ENCODE data around the gene GON4L. TPM values are rescaled to one million over a fixed set of nuclear protein-coding genes. Genes with fewer than 3 reads are reported as not detected.
"Not testable (repeated sequence)": the region's sequence is repeated elsewhere in the genome, so short reads cannot be mapped to it uniquely, and the experiment has no call there.

The GON4L gene
- polyA plus RNA-seq, 4 donors = 15.3 to 47.2 (median 22.0) TPM

GRCh38 chr1:155741908-155742307 is 115.1 kb downstream of the GON4L start:
- Histone ChIP-seq H3K36me3 (ENCODE audit: control insufficient read depth in 3 of 3, insufficient read depth in 2 of 3, low read depth in 1 of 3, low read length in 3 of 3) (peaks cover 5 to 7% (median 6%) of the 10 kb centered on the region in 3 donors), H3K27me3 (ENCODE audit: control insufficient read depth in 3 of 3, insufficient read depth in 3 of 3, low read length in 3 of 3) (no peaks in the 10 kb centered on the region), H3K9me3 (ENCODE audit: control insufficient read depth in 2 of 2, insufficient read depth in 1 of 2, low read depth in 1 of 2, low read length in 1 of 2) (no peaks in the 10 kb centered on the region), H3K27ac (ENCODE audit: low read depth in 1 of 3, low read length in 2 of 3) (no peak overlapping the region), H3K4me3 (ENCODE audit: low read depth in 1 of 3, low read length in 3 of 3) (no peak overlapping the region), H3K4me1 (ENCODE audit: control insufficient read depth in 3 of 3, insufficient read depth in 2 of 3, low read depth in 1 of 3, low read length in 2 of 3) (peaks cover 0 to 2% (median 0%) of the 10 kb centered on the region in 3 donors)
- FAIRE-seq (no peak), DNase-seq (no peak)
- WGBS, 3 donors = 89 to 91% (median 91%) methylated on average over 10 of the region's 10 CpGs

- Histone ChIP-seq H3K36me3 (ENCODE audit: control insufficient read depth in 3 of 3, insufficient read depth in 2 of 3, low read depth in 1 of 3, low read length in 3 of 3) (peaks cover 6 to 14% (median 9%) of the 10 kb centered on the region in 3 donors), H3K27ac (ENCODE audit: low read depth in 1 of 3, low read length in 2 of 3) (no peak overlapping the region), H3K27me3 (ENCODE audit: control insufficient read depth in 3 of 3, insufficient read depth in 3 of 3, low read length in 3 of 3) (no peaks in the 10 kb centered on the region), H3K4me1 (ENCODE audit: control insufficient read depth in 3 of 3, insufficient read depth in 2 of 3, low read depth in 1 of 3, low read length in 2 of 3) (peaks cover 0 to 2% (median 0%) of the 10 kb centered on the region in 3 donors), H3K9me3 (ENCODE audit: control insufficient read depth in 2 of 2, insufficient read depth in 1 of 2, low read depth in 1 of 2, low read length in 1 of 2) (no peaks in the 10 kb centered on the region), H3K4me3 (ENCODE audit: low read depth in 1 of 3, low read length in 3 of 3) (no peak overlapping the region)
- 89 to 90% (median 89%) methylated on average over 8 of the region's 8 CpGs for WGBS, 3 donors
- DNase-seq = no peak
- FAIRE-seq = no peak
Observed at GRCh38 chr1:155740995-155741394, 116.0 kb downstream of the GON4L start.

- Histone ChIP-seq H3K27me3 (ENCODE audit: control insufficient read depth in 3 of 3, insufficient read depth in 3 of 3, low read length in 3 of 3) (no peaks in the 10 kb centered on the region), H3K4me1 (ENCODE audit: control insufficient read depth in 3 of 3, insufficient read depth in 2 of 3, low read depth in 1 of 3, low read length in 2 of 3) (no peaks in the 10 kb centered on the region), H3K9me3 (ENCODE audit: control insufficient read depth in 2 of 2, insufficient read depth in 1 of 2, low read depth in 1 of 2, low read length in 1 of 2) (no peaks in the 10 kb centered on the region), H3K4me3 (ENCODE audit: low read depth in 1 of 3, low read length in 3 of 3) (peak overlapping the region in 1 of 3 donors; percentile 11), H3K27ac (ENCODE audit: low read depth in 1 of 3, low read length in 2 of 3) (no peak overlapping the region), H3K36me3 (ENCODE audit: control insufficient read depth in 3 of 3, insufficient read depth in 2 of 3, low read depth in 1 of 3, low read length in 3 of 3) (peaks cover 2 to 43% (median 5%) of the 10 kb centered on the region in 3 donors)
- FAIRE-seq (no peak), DNase-seq (peak; percentile 70 to 73)
- WGBS, 3 donors = 63 to 65% (median 64%) methylated on average over 12 of the region's 12 CpGs
Observed at GRCh38 chr1:155729031-155729898, 127.7 kb downstream of the GON4L start.

- FAIRE-seq = no peak
- WGBS, 3 donors = 96% methylated on average over 3 of the region's 3 CpGs
- DNase-seq = no peak
- Histone ChIP-seq H3K4me3 (ENCODE audit: low read depth in 1 of 3, low read length in 3 of 3) (no peak overlapping the region), H3K36me3 (ENCODE audit: control insufficient read depth in 3 of 3, insufficient read depth in 2 of 3, low read depth in 1 of 3, low read length in 3 of 3) (peaks cover 6 to 35% (median 7%) of the 10 kb centered on the region in 3 donors), H3K27ac (ENCODE audit: low read depth in 1 of 3, low read length in 2 of 3) (no peak overlapping the region), H3K9me3 (ENCODE audit: control insufficient read depth in 2 of 2, insufficient read depth in 1 of 2, low read depth in 1 of 2, low read length in 1 of 2) (no peaks in the 10 kb centered on the region), H3K27me3 (ENCODE audit: control insufficient read depth in 3 of 3, insufficient read depth in 3 of 3, low read length in 3 of 3) (no peaks in the 10 kb centered on the region), H3K4me1 (ENCODE audit: control insufficient read depth in 3 of 3, insufficient read depth in 2 of 3, low read depth in 1 of 3, low read length in 2 of 3) (no peaks in the 10 kb centered on the region)
Observed at GRCh38 chr1:155725142-155725541, 131.9 kb downstream of the GON4L start.

GRCh38 chr1:155719703-155720102 is 137.3 kb downstream of the GON4L start:
- FAIRE-seq (no peak), DNase-seq (no peak)
- Histone ChIP-seq H3K4me1 (ENCODE audit: control insufficient read depth in 3 of 3, insufficient read depth in 2 of 3, low read depth in 1 of 3, low read length in 2 of 3) (no peaks in the 10 kb centered on the region), H3K36me3 (ENCODE audit: control insufficient read depth in 3 of 3, insufficient read depth in 2 of 3, low read depth in 1 of 3, low read length in 3 of 3) (peaks cover 3 to 46% (median 6%) of the 10 kb centered on the region in 3 donors), H3K4me3 (ENCODE audit: low read depth in 1 of 3, low read length in 3 of 3) (no peak overlapping the region), H3K27me3 (ENCODE audit: control insufficient read depth in 3 of 3, insufficient read depth in 3 of 3, low read length in 3 of 3) (no peaks in the 10 kb centered on the region), H3K27ac (ENCODE audit: low read depth in 1 of 3, low read length in 2 of 3) (no peak overlapping the region), H3K9me3 (ENCODE audit: control insufficient read depth in 2 of 2, insufficient read depth in 1 of 2, low read depth in 1 of 2, low read length in 1 of 2) (no peaks in the 10 kb centered on the region)
- WGBS, 3 donors = 90 to 96% (median 94%) methylated on average over 4 of the region's 4 CpGs

- H3K27me3 ChIP-seq (ENCODE audit: control insufficient read depth in 3 of 3, insufficient read depth in 3 of 3, low read length in 3 of 3); H3K27ac ChIP-seq (ENCODE audit: low read depth in 1 of 3, low read length in 2 of 3); H3K4me1 ChIP-seq (ENCODE audit: control insufficient read depth in 3 of 3, insufficient read depth in 2 of 3, low read depth in 1 of 3, low read length in 2 of 3); DNase-seq; FAIRE-seq; H3K4me3 ChIP-seq (ENCODE audit: low read depth in 1 of 3, low read length in 3 of 3); H3K9me3 ChIP-seq (ENCODE audit: control insufficient read depth in 2 of 2, insufficient read depth in 1 of 2, low read depth in 1 of 2, low read length in 1 of 2): not testable (repeated sequence)
- peaks cover 3 to 41% (median 6%) of the 10 kb centered on the region in 3 donors for H3K36me3 ChIP-seq (ENCODE audit: control insufficient read depth in 3 of 3, insufficient read depth in 2 of 3, low read depth in 1 of 3, low read length in 3 of 3)
- 91 to 97% (median 97%) methylated on average over 6 of the region's 6 CpGs for WGBS, 3 donors
Observed at GRCh38 chr1:155718524-155719115, 138.4 kb downstream of the GON4L start.

- no peaks in the 10 kb centered on the region for H3K27me3 ChIP-seq (ENCODE audit: control insufficient read depth in 3 of 3, insufficient read depth in 3 of 3, low read length in 3 of 3)
- no peaks in the 10 kb centered on the region for H3K9me3 ChIP-seq (ENCODE audit: control insufficient read depth in 2 of 2, insufficient read depth in 1 of 2, low read depth in 1 of 2, low read length in 1 of 2)
- no peak overlapping the region for H3K4me3 ChIP-seq (ENCODE audit: low read depth in 1 of 3, low read length in 3 of 3)
- FAIRE-seq (no peak), DNase-seq (peak; percentile 27 to 34)
- peak overlapping the region in 1 of 3 donors; percentile 46 for H3K27ac ChIP-seq (ENCODE audit: low read depth in 1 of 3, low read length in 2 of 3)
- H3K36me3 ChIP-seq (ENCODE audit: control insufficient read depth in 3 of 3, insufficient read depth in 2 of 3, low read depth in 1 of 3, low read length in 3 of 3) = peaks cover 2 to 31% (median 3%) of the 10 kb centered on the region in 3 donors
- H3K4me1 ChIP-seq (ENCODE audit: control insufficient read depth in 3 of 3, insufficient read depth in 2 of 3, low read depth in 1 of 3, low read length in 2 of 3) = no peaks in the 10 kb centered on the region
- 63 to 75% (median 64%) methylated on average over 7 of the region's 7 CpGs for WGBS, 3 donors
Observed at GRCh38 chr1:155717041-155717440, 140.0 kb downstream of the GON4L start.

- Histone ChIP-seq H3K4me1 (ENCODE audit: control insufficient read depth in 3 of 3, insufficient read depth in 2 of 3, low read depth in 1 of 3, low read length in 2 of 3) (no peaks in the 10 kb centered on the region), H3K36me3 (ENCODE audit: control insufficient read depth in 3 of 3, insufficient read depth in 2 of 3, low read depth in 1 of 3, low read length in 3 of 3) (peaks cover 2 to 26% (median 2%) of the 10 kb centered on the region in 3 donors), H3K27me3 (ENCODE audit: control insufficient read depth in 3 of 3, insufficient read depth in 3 of 3, low read length in 3 of 3) (no peaks in the 10 kb centered on the region), H3K9me3 (ENCODE audit: control insufficient read depth in 2 of 2, insufficient read depth in 1 of 2, low read depth in 1 of 2, low read length in 1 of 2) (no peaks in the 10 kb centered on the region), H3K4me3 (ENCODE audit: low read depth in 1 of 3, low read length in 3 of 3) (no peak overlapping the region), H3K27ac (ENCODE audit: low read depth in 1 of 3, low read length in 2 of 3) (no peak overlapping the region)
- 96 to 98% (median 96%) methylated on average over 5 of the region's 5 CpGs for WGBS, 3 donors
- FAIRE-seq (no peak), DNase-seq (no peak)
Observed at GRCh38 chr1:155715777-155716176, 141.2 kb downstream of the GON4L start.
